Retinal pigment epithelial cell (primary cell): ENCODE data around the gene XYLT2.

Experiments
- DNase-seq: peaks from one replicate; pipeline ENCODE4 v3.0.0-alpha.2; 2010; ENCODE audit warnings: low read depth
- H3K4me3 ChIP-seq: 2 replicates; pipeline ENCODE4 v1.5.1; 2011; ENCODE audit warnings: mild to moderate bottlenecking, low read length, control low read depth, moderate library complexity
- CTCF ChIP-seq: conservative IDR thresholded peaks from 2 replicates; pipeline ENCODE4 v1.5.1; 2011; ENCODE audit warnings: low read depth, low read length, control low read depth, inconsistent platforms

XYLT2 gene

GRCh38 chr17:50303596-50303995 is 42.3 kb upstream of the XYLT2 start:
- TF ChIP-seq CTCF = no peak

GRCh38 chr17:50304781-50305404 is 41.0 kb upstream of the XYLT2 start:
- no peak overlapping the region for H3K4me3 ChIP-seq
- DNase-seq = no peak
- TF ChIP-seq CTCF = no peak

More at GRCh38 chr17:50303596-50303995, 42.3 kb upstream of the XYLT2 start:
- DNase-seq = no peak
- H3K4me3 ChIP-seq = no peak overlapping the region

- no peak for TF ChIP-seq CTCF
- DNase-seq = no peak
These were observed 38.3 kb upstream of the XYLT2 start for GRCh38 chr17:50307654-50308053.

GRCh38 chr17:50308666-50309065 is 37.3 kb upstream of the XYLT2 start:
- H3K4me3 ChIP-seq = no peak overlapping the region
- no peak for TF ChIP-seq CTCF
- DNase-seq = no peak

More at GRCh38 chr17:50307654-50308053, 38.3 kb upstream of the XYLT2 start:
- no peak overlapping the region for H3K4me3 ChIP-seq

- no peak for DNase-seq
- TF ChIP-seq CTCF = no peak
- no peak overlapping the region for H3K4me3 ChIP-seq
These were observed 35.3 kb upstream of the XYLT2 start for GRCh38 chr17:50310455-50311111.

- no peak for DNase-seq
- TF ChIP-seq CTCF = no peak
- H3K4me3 ChIP-seq = no peak overlapping the region
These were observed 34.8 kb upstream of the XYLT2 start for GRCh38 chr17:50311112-50311460.

- no peak for TF ChIP-seq CTCF
- DNase-seq = no peak
- no peak overlapping the region for H3K4me3 ChIP-seq
These were observed 34.4 kb upstream of the XYLT2 start for GRCh38 chr17:50311483-50311882.
